Panc1 (cell line): Measurements from ENCODE around the gene ERMARD. TPM values are rescaled to one million over a fixed set of nuclear protein-coding genes. Genes with fewer than 3 reads are reported as not detected.

Experiments
- ATAC-seq: fragments of 200-7000 bp; cut with Tn5 transposase; 2 replicates; pipeline ENCODE4 v1.9.1; 2020; ENCODE audit warnings: mild to moderate bottlenecking, moderate library complexity
- BruUV-seq: library from RNA; stranded (reverse); fragments of 400-500 nt; replicated peaks from 2 replicates; lab custom pipeline; 2021; lab: Mats Ljungman, UMichigan
- CTCF ChIA-PET: fragments of 300-600 bp; sonication (Branson Sonifier 250); formaldehyde crosslinking; loops from one replicate; lab custom pipeline; 2022; ENCODE audit warnings: antibody characterized with exemption; lab: Charles Lee
- POLR2A ChIA-PET: fragments of 300-600 bp; sonication (Branson Sonifier 250); formaldehyde crosslinking; loops from one replicate; lab custom pipeline; 2022; ENCODE audit warnings: antibody characterized with exemption; lab: Charles Lee
- DNase-seq: peaks from one replicate; pipeline ENCODE4 v3.0.0-alpha.2; 2010; ENCODE audit warnings: low read depth, low spot score
- H3K27ac ChIP-seq: 2 replicates; pipeline ENCODE4 v1.5.1; 2011; ENCODE audit warnings: mild to moderate bottlenecking, low read length, inconsistent platforms
- H3K27me3 ChIP-seq: fragments of 200-500 bp; sonication (Bioruptor generic); 2 replicates; pipeline ENCODE4 v1.6.0; 2014; ENCODE audit warnings: low read length, inconsistent platforms; ENCODE audit not compliant: control insufficient read depth, insufficient read depth
- H3K36me3 ChIP-seq: fragments of 200-500 bp; sonication (Bioruptor generic); 2 replicates; pipeline ENCODE4 v1.5.1; 2014; ENCODE audit warnings: inconsistent platforms, mild to moderate bottlenecking, low read length, moderate library complexity; ENCODE audit not compliant: control insufficient read depth, insufficient read depth
- H3K4me1 ChIP-seq: 2 replicates; pipeline ENCODE4 v1.5.1; 2011; ENCODE audit warnings: inconsistent platforms, mild to moderate bottlenecking, low read length, moderate library complexity; ENCODE audit not compliant: control insufficient read depth, insufficient read depth
- H3K4me3 ChIP-seq, 2 experiments: 2 replicates each; pipeline ENCODE4 v1.5.1; 2011 to 2012; ENCODE audit warnings: low read depth in 2 of 2, low read length in 2 of 2, mild to moderate bottlenecking in 2 of 2, inconsistent platforms in 1 of 2, moderate library complexity in 1 of 2
- H3K9me3 ChIP-seq: fragments of 200-500 bp; sonication (Bioruptor generic); 2 replicates; pipeline ENCODE4 v1.5.1; 2014; ENCODE audit warnings: low read depth, mild to moderate bottlenecking, inconsistent platforms, low read length, moderate library complexity; ENCODE audit not compliant: control insufficient read depth, insufficient read depth
- POLR2AphosphoS5 ChIP-seq: IDR thresholded peaks from 2 replicates; pipeline ENCODE4 v1.6.1; 2012; ENCODE audit warnings: mild to moderate bottlenecking, low read depth, low read length, moderate library complexity
- SIN3A ChIP-seq: IDR thresholded peaks from 2 replicates; pipeline ENCODE4 v1.6.1; 2012; ENCODE audit warnings: low read depth, mild to moderate bottlenecking, low read length, moderate library complexity, borderline replicate concordance; ENCODE audit not compliant: insufficient read depth
- TCF7L2 ChIP-seq: IDR thresholded peaks from 2 replicates; pipeline ENCODE4 v1.6.1; 2011; ENCODE audit warnings: mild to moderate bottlenecking, low read depth, low read length, inconsistent platforms
- in situ Hi-C: cut with HindIII; loops from 2 replicates; pipeline ENCODE4 v1.10.0; 2016; ENCODE audit warnings: low sequenced_read_pairs, low pct_unique_long_range_greater_than_20kb
- intact Hi-C: fragments of 100-400 bp; cut with micrococcal nuclease; formaldehyde crosslinking; loops from one replicate; pipeline ENCODE4 v1.10.0; 2022; ENCODE audit not compliant: unreplicated experiment
- total RNA-seq: library from RNA; stranded (reverse); gene quantifications from one replicate; pipeline ENCODE4 v1.2.1, GENCODE V29; 2021; ENCODE audit not compliant: unreplicated experiment
- TF ChIP-seq, protein P1 (sequence below), 2 experiments: IDR thresholded peaks; 2 replicates each; pipeline ENCODE4 v1.6.1; 2011 to 2012; ENCODE audit warnings: low read depth in 2 of 2, control low read depth in 1 of 2, low read length in 1 of 2, mild to moderate bottlenecking in 1 of 2, moderate library complexity in 1 of 2; ENCODE audit not compliant: insufficient read depth in 1 of 2
- TF ChIP-seq, protein P2 (sequence below): fragments of 450-650 bp; IDR thresholded peaks from 2 replicates; pipeline ENCODE4 v1.5.1; 2017; ENCODE audit warnings: mild to moderate bottlenecking

ERMARD gene
- total RNA-seq, 1 experiment from 2014 or later: 38.5 TPM

DNA sequence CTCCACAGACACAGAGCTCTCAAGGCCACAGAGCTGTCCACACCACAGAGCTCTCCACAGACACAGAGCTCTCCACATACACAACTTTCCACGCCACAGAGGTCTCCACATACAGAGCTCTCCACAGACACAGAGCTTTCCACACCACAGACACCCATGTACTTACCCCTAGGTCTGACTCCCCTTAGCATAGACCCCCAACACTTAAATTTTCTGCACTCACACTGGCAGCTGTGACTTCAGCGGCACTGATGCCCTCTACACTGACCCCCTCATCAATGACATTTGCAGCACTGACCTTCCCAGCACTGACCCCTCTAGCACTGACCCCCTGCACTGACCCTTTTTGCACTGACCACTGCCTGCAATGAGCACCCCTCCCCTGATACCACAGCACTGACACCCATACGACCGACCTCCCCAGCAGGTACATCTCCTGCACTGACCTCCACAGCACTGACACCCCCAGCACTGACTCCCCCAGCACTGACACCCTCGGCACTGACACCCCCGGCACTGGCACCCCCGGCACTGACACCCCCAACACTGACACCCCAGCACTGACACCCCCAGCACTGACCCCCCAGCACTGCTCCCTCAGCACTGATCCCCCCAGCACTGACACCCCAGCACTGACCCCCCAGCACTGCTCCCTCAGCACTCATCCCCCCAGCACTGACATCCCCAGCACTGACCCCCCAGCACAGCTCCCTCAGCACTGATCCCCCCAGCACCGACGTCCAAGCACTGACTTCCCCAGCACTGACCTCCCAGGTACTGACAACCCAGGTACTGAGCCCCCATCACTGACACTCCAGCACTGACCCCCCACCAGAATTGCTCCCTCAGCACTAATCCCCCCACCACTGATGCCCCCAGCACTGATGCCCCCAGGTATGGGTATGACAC lies 56.5 kb downstream of the ERMARD start:
- in situ Hi-C loops: no loop called here
- no peak for ATAC-seq
- CTCF ChIA-PET: interaction anchor here (1.1 kb wide), 1 partner anchor 24 kb away, joined by 3 read pairs; no protein-coding TSS in a partner anchor
- TF ChIP-seq TCF7L2 (no peak), SIN3A (no peak), POLR2AphosphoS5 (no peak)
- TF ChIP-seq, protein P1, sequence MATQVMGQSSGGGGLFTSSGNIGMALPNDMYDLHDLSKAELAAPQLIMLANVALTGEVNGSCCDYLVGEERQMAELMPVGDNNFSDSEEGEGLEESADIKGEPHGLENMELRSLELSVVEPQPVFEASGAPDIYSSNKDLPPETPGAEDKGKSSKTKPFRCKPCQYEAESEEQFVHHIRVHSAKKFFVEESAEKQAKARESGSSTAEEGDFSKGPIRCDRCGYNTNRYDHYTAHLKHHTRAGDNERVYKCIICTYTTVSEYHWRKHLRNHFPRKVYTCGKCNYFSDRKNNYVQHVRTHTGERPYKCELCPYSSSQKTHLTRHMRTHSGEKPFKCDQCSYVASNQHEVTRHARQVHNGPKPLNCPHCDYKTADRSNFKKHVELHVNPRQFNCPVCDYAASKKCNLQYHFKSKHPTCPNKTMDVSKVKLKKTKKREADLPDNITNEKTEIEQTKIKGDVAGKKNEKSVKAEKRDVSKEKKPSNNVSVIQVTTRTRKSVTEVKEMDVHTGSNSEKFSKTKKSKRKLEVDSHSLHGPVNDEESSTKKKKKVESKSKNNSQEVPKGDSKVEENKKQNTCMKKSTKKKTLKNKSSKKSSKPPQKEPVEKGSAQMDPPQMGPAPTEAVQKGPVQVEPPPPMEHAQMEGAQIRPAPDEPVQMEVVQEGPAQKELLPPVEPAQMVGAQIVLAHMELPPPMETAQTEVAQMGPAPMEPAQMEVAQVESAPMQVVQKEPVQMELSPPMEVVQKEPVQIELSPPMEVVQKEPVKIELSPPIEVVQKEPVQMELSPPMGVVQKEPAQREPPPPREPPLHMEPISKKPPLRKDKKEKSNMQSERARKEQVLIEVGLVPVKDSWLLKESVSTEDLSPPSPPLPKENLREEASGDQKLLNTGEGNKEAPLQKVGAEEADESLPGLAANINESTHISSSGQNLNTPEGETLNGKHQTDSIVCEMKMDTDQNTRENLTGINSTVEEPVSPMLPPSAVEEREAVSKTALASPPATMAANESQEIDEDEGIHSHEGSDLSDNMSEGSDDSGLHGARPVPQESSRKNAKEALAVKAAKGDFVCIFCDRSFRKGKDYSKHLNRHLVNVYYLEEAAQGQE (IDR thresholded peaks at IDR 0.05; ENCODE audit: insufficient read depth in 1 of 2, low read depth in 2 of 2, low read length in 1 of 2): no peak
- TF ChIP-seq, protein P2, sequence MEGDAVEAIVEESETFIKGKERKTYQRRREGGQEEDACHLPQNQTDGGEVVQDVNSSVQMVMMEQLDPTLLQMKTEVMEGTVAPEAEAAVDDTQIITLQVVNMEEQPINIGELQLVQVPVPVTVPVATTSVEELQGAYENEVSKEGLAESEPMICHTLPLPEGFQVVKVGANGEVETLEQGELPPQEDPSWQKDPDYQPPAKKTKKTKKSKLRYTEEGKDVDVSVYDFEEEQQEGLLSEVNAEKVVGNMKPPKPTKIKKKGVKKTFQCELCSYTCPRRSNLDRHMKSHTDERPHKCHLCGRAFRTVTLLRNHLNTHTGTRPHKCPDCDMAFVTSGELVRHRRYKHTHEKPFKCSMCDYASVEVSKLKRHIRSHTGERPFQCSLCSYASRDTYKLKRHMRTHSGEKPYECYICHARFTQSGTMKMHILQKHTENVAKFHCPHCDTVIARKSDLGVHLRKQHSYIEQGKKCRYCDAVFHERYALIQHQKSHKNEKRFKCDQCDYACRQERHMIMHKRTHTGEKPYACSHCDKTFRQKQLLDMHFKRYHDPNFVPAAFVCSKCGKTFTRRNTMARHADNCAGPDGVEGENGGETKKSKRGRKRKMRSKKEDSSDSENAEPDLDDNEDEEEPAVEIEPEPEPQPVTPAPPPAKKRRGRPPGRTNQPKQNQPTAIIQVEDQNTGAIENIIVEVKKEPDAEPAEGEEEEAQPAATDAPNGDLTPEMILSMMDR: no peak
- no peak overlapping the region for H3K27ac ChIP-seq
- intact Hi-C loops: no loop called here
- H3K4me3 ChIP-seq: no peak overlapping the region
- BruUV-seq: no TSS peak
- H3K36me3 ChIP-seq: no peaks in the 10 kb centered on the region
- no peaks in the 10 kb centered on the region for H3K9me3 ChIP-seq
- DNase-seq: no peak
- POLR2A ChIA-PET: no interaction called here
- peaks cover 2% of the 10 kb centered on the region; the same call in 1 of the 2 replicates for H3K4me1 ChIP-seq
- no peaks in the 10 kb centered on the region; the same call in 1 of the 2 replicates for H3K27me3 ChIP-seq

- intact Hi-C loops: no loop called here
- TF ChIP-seq TCF7L2: no peak
- no peak for TF ChIP-seq SIN3A
- TF ChIP-seq POLR2AphosphoS5: no peak
- TF ChIP-seq, protein P1 (IDR thresholded peaks at IDR 0.05; ENCODE audit: insufficient read depth in 1 of 2, low read depth in 2 of 2, low read length in 1 of 2): no peak
- TF ChIP-seq, protein P2: no peak
- no peak for ATAC-seq
- no peak overlapping the region for H3K27ac ChIP-seq
- no peak for DNase-seq
- H3K4me3 ChIP-seq: no peak overlapping the region
- H3K4me1 ChIP-seq: no peaks in the 10 kb centered on the region
- no peaks in the 10 kb centered on the region; the same call in 1 of the 2 replicates for H3K27me3 ChIP-seq
- in situ Hi-C loops: no loop called here
- ChIA-PET CTCF (no interaction called here), POLR2A (no interaction called here)
- BruUV-seq: no TSS peak
- H3K9me3 ChIP-seq: no peaks in the 10 kb centered on the region
- no peaks in the 10 kb centered on the region for H3K36me3 ChIP-seq
Measured at GRCh38 chr6:169808608-169808967, 57.2 kb downstream of the ERMARD start.
